HG02763 (cell line): ENCODE measurements around the gene DIPK1A.

ENCODE experiments used
- ATAC-seq: cut with Tn5 transposase; IDR thresholded peaks from one replicate; pipeline ENCODE4 v1.9.1; 2021; ENCODE audit warnings: mild to moderate bottlenecking, moderate library complexity; ENCODE audit not compliant: unreplicated experiment

DIPK1A gene

GRCh38 chr1:92961131-92961895 is at the start of gene DIPK1A:
DIPK1A (minus strand) TSS chr1:92961462; CDS start chr1:92961429, 33 bp downstream.
- peak; percentile 43 for ATAC-seq

GRCh38 chr1:93007941-93008577 is 46.8 kb upstream of the DIPK1A start:
- no peak for ATAC-seq

- ATAC-seq, result no peak
These were observed 44.0 kb upstream of the DIPK1A start for GRCh38 chr1:93005252-93005598.

DNA sequence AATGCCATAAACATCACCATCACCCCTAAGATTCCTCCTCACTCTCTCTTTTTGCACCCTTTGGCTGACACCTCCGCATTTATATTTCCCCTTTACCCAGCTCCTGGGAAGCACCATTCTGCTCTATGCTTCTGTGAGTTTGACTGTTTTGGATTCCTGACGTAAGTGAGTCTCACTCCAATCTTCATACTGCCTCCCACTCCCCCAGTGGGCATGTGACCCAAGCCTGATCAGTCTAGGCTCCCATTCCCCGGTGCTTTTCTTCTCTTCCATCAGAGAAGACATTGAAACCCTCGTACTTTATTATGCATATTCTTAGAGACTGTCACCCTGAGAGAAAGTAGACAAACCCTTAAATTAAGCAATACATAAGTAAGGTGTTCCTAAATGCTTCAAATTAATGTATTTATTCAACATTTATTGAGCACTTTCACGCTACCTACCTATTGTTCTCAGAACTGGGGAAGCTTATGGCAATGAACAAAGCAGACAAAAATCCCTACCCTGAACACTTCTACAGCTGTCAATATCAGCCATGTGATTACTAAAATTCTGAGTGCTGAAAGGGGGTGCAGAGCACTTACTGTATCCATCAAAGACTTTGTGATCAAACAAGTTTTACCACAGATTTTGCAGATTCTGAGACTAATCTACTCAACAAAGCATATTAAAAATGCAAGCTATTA is 43.4 kb upstream of the DIPK1A start:
- ATAC-seq, result no peak

GRCh38 chr1:93003981-93004380 is 42.7 kb upstream of the DIPK1A start:
- ATAC-seq, result no peak

- ATAC-seq, result no peak
These were observed 41.5 kb upstream of the DIPK1A start for GRCh38 chr1:93002781-93003180.

GRCh38 chr1:93001893-93002292 is 40.6 kb upstream of the DIPK1A start:
- ATAC-seq, result no peak

GRCh38 chr1:93000751-93001175 is 39.5 kb upstream of the DIPK1A start:
- ATAC-seq, result no peak

GRCh38 chr1:93000291-93000690 is 39.0 kb upstream of the DIPK1A start:
- no peak for ATAC-seq

DNA sequence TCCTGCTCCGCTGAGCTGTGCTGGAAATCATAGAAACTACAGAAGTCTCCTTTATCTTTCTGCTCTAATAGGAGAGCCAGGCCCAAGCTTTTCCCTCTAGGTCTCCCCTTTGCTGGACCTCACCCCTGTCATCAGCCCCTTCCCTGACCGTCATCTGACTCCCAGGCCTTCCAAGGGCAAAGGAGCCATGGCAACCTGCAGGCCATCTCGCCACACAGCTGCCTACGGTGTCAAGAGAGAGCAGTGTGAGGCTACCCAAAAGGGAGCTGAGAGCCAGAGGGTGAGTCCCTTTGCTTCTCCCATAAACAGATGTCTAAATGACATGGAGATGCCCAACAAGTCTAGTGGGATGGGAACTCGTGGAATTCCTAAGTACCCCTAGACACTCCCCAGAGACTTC is 37.6 kb upstream of the DIPK1A start:
- no peak for ATAC-seq

DNA sequence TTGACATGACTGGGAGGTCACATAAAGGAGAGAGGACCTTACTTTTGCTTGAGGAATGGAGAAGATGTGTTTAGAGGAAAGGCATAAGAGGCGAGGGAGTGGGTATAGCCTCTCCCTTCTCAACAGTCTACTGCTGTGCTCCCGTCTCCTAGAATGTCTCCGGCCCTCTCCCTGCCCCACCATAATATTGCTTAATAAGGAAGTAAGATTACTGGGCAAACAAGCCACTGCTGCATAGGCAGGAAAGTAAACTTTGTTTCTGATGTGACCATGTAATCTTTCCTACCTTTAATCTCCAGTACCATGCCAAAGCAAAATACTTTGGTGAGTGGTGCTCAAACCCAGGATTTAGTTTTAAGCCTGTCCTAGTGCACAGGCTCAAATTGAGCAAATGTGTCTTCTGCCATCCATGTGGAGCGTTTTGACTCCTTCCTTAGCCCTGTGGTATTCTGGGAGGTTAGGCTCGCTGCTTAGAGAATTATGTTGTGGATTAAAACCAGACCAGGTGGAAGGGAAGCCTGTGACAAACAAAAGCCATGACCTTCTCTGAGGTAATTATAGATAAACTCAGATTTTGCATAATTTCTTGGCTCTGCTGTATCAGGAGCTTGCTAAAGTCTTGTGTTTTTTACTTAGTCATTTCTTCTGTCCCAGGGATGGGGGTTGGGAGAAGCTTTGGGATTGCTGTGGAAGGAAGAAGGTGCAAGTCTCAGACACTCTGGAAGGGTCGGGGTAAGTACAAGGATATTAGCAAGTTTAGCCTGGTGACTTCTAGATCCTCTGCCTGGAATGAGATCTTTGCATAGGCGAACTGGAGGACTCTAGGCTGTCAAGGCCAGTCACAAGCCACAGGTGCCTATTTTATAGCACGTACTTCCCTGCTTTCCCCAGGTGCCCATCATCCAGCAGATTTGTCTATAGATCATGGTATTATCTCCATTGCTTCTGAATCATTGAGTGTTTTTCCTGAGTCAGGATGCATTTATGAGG is 34.5 kb upstream of the DIPK1A start:
- no peak for ATAC-seq

DNA sequence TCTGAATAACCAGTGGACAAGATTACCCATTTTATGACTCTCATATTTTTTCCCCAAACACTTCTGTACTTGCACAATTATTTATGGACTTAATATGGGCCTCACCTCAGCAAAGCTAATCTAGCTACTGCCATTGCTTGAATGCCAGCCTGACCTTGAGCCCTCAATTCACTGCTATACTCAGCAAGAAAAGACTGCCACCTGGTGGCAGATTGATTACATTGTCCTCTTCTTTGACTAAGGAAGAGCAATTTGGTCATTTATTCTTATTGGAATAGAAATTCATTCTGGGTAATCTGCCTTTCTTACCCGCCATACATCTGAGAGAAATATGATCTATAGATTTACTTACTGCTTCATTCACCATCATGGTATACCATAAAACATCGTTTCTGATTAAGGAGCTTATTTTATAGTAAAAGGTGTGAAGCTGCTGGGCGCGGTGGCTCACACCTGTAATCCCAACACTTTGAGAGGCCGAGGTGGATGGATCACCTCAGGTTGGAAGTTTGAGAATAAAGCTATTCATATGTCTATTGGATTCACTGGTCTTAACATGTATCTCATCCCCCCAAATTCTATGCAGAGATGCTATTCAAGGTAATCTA is 32.9 kb upstream of the DIPK1A start:
- ATAC-seq, result peak; percentile 84

GRCh38 chr1:92993581-92993980 is 32.3 kb upstream of the DIPK1A start:
- ATAC-seq, result no peak

DNA sequence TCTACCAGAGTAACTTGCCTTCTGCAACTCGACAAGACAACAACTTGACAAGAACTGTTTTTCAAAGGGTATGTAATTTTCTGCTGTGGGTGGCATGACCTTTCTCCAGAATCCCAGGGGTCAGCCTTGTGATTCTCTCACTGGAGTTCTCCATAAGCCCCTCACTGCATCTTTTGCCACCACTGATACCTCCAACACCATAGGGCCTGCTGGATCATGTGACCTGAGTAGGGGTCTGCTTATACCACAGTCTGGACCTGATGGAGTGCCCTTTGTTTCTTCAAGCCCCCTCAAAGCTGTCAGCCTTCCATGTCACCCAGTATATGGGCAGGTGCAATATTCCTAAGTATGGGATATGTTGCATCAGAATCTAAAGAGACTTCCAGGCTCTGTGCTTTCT is 31.6 kb upstream of the DIPK1A start:
- no peak for ATAC-seq

- no peak for ATAC-seq
These were observed 30.8 kb upstream of the DIPK1A start for GRCh38 chr1:92992054-92992453.

GRCh38 chr1:92990828-92991227 is 29.6 kb upstream of the DIPK1A start:
- no peak for ATAC-seq

GRCh38 chr1:92989936-92990583 is 28.8 kb upstream of the DIPK1A start:
- ATAC-seq, result no peak

- no peak for ATAC-seq
These were observed 28.0 kb upstream of the DIPK1A start for GRCh38 chr1:92989253-92989652.

GRCh38 chr1:92987462-92987861 is 26.2 kb upstream of the DIPK1A start:
- no peak for ATAC-seq

DNA sequence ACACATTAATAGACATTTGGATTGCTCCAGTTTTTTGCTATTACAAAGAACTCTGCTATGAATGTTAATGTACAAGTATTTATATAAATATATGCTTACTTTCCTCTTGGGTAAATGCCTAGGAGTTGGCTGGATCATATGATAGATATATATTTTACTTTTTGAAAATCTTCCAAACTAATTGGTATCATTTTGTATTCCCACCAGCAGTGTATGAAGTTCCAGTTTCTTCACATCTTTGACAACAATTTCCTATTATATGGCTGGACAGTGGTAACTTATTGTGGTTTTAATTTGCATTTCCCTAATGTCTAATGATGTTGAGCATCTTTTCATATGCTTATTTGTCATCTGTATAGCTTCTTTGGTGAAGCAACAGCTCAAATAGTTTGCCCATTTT is 23.8 kb upstream of the DIPK1A start:
- ATAC-seq, result no peak
